GM11168 (cell line): ENCODE results near the gene SGF29.
"Not testable (repeated sequence)": the region's sequence is repeated elsewhere in the genome, so short reads cannot be mapped to it uniquely, and the experiment has no call there.

Experiments used
- in situ Hi-C: fragments of 300-500 bp; cut with MboI; formaldehyde crosslinking; loops from one replicate; pipeline ENCODE4 v1.12.0; 2022; ENCODE audit warnings: low sequenced_read_pairs; ENCODE audit not compliant: unreplicated experiment

The SGF29 gene

GRCh38 chr16:28638359-28638758 lies 84.6 kb downstream of the SGF29 start:
- in situ Hi-C loops: not testable (repeated sequence)

- in situ Hi-C loops: not testable (repeated sequence)
Observed at GRCh38 chr16:28639959-28640358, 86.2 kb downstream of the SGF29 start.
